Measurements from ENCODE around the gene EXPH5.

DNA sequence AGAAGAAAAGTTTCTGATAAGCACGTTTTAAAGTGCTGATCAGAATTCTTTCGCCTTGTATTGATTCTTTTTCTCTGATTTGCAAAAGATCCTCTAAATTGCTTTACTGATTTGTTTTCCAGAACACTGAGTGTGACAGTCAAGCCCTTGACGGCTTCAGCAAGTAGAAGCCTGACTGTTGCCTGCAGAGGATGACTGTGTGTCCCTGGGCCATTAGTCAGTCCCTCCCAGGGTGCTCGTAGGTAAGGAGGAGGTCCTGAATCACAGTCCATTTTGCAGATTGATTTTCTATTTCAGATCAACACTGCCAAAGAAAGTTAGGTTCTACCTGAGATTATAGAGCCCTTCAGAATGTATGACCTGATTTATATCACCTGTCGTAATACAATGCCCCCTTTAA, 56.8 kb downstream of the EXPH5 start:
- TF ChIP-seq ESRRA (IDR thresholded peaks at IDR 0.05; ENCODE audit: borderline replicate concordance, low read depth): no peak
- no peak for TF ChIP-seq KAT2B (IDR thresholded peaks at IDR 0.05; ENCODE audit: low read depth, low read length)
- TF ChIP-seq ELF1 (tag; IDR thresholded peaks at IDR 0.05): no peak
- TF ChIP-seq POLR2AphosphoS5 (IDR thresholded peaks at IDR 0.05; ENCODE audit: control insufficient read depth, insufficient read depth, low read depth, low read length): no peak
- no peak for TF ChIP-seq EP300 (IDR thresholded peaks at IDR 0.05; ENCODE audit: low read length)
- no peak for TF ChIP-seq HIVEP1 (CRISPR knock-in tag; IDR thresholded peaks at IDR 0.05)
- no peak for TF ChIP-seq RBM39 (optimal IDR thresholded peaks at IDR 0.05; ENCODE audit: low read depth, low read length)
